Measurements from ENCODE around the gene THAP2.

The THAP2 gene

GRCh38 chr12:71725011-71725410 is 60.9 kb downstream of the THAP2 start:
- no peak for TF ChIP-seq REST (IDR thresholded peaks at IDR 0.05; ENCODE audit: insufficient replicate concordance, low read depth)
- no peak for TF ChIP-seq POLR2AphosphoS5 (IDR thresholded peaks at IDR 0.05; ENCODE audit: low read depth)
- TF ChIP-seq SPI1 (IDR thresholded peaks at IDR 0.05; ENCODE audit: borderline replicate concordance, low read depth): no peak
- no peak for TF ChIP-seq GABPA (IDR thresholded peaks at IDR 0.05; ENCODE audit: low read depth)
- no peak for TF ChIP-seq CTCF (IDR thresholded peaks at IDR 0.05; ENCODE audit: insufficient read depth, low read length)
- DNase-seq (ENCODE audit: low read depth in 1 of 2, low spot score in 1 of 2): no peak
- no peaks in the 10 kb centered on the region for H3K27me3 ChIP-seq (ENCODE audit: insufficient read depth, poor library complexity, severe bottlenecking)
- no peak overlapping the region for H3K4me3 ChIP-seq (replicated peaks; ENCODE audit: insufficient read depth, low read length)
- H3K27ac ChIP-seq (replicated peaks): no peak overlapping the region

GRCh38 chr12:71726548-71726947 is 62.4 kb downstream of the THAP2 start:
- Histone ChIP-seq H3K27me3 (ENCODE audit: insufficient read depth, poor library complexity, severe bottlenecking) (no peaks in the 10 kb centered on the region), H3K27ac (replicated peaks) (no peak overlapping the region), H3K4me3 (replicated peaks; ENCODE audit: insufficient read depth, low read length) (no peak overlapping the region)
- DNase-seq (ENCODE audit: low read depth in 1 of 2, low spot score in 1 of 2): no peak
- TF ChIP-seq CTCF (IDR thresholded peaks at IDR 0.05; ENCODE audit: insufficient read depth, low read length) (no peak), REST (IDR thresholded peaks at IDR 0.05; ENCODE audit: insufficient replicate concordance, low read depth) (no peak), POLR2AphosphoS5 (IDR thresholded peaks at IDR 0.05; ENCODE audit: low read depth) (no peak), SPI1 (IDR thresholded peaks at IDR 0.05; ENCODE audit: borderline replicate concordance, low read depth) (no peak), GABPA (IDR thresholded peaks at IDR 0.05; ENCODE audit: low read depth) (no peak)

GRCh38 chr12:71727958-71728357 is 63.9 kb downstream of the THAP2 start:
- Histone ChIP-seq H3K4me3 (replicated peaks; ENCODE audit: insufficient read depth, low read length) (no peak overlapping the region), H3K27me3 (ENCODE audit: insufficient read depth, poor library complexity, severe bottlenecking) (no peaks in the 10 kb centered on the region), H3K27ac (replicated peaks) (no peak overlapping the region)
- TF ChIP-seq REST (IDR thresholded peaks at IDR 0.05; ENCODE audit: insufficient replicate concordance, low read depth) (no peak), POLR2AphosphoS5 (IDR thresholded peaks at IDR 0.05; ENCODE audit: low read depth) (no peak), CTCF (IDR thresholded peaks at IDR 0.05; ENCODE audit: insufficient read depth, low read length) (no peak), GABPA (IDR thresholded peaks at IDR 0.05; ENCODE audit: low read depth) (no peak), SPI1 (IDR thresholded peaks at IDR 0.05; ENCODE audit: borderline replicate concordance, low read depth) (no peak)
- DNase-seq (ENCODE audit: low read depth in 1 of 2, low spot score in 1 of 2): no peak

Data from HL-60 (cell line).